Cardiac atrium fibroblast (primary cell): ENCODE results near the gene KRTAP4-12. TPM values are rescaled to one million over a fixed set of nuclear protein-coding genes. Genes with fewer than 3 reads are reported as not detected.

Experiments used
- total RNA-seq: library from RNA; depleted of rRNA; stranded (reverse); fragments of >200 nt; gene quantifications from 2 replicates; pipeline ENCODE4 v1.2.3, GENCODE V29; 2015

KRTAP4-12 gene
- not detected in 2 replicates for total RNA-seq

GRCh38 chr17:41123991-41124371 lies at the start of gene KRTAP4-12:
KRTAP4-12 (minus strand) TSS chr17:41124182; CDS start chr17:41124122, 60 bp downstream.

DNA sequence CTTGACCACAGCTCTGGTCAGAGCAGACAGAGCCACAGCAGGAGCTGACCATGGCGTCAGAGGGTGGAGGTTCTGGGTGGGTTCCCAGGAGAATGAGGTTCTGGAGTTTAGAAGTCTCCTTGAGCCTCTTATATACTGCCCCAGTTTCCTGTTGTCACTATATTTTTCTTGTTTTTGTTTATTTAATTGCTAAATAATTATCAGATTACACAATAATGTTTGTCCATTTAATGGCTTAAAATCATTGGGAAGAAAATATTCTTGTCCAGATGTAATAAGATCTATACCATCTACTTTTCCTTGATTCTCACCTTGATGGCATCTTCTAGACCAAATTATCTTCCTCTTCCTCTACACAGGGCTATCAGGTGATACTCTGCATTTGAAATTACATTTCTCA lies 44.1 kb upstream of the KRTAP4-12 start, which contains the start of gene KRTAP4-3:
Gene KRTAP4-3 (minus strand): TSS at position 101 of the 400 bp plus-strand sequence. CDS start 49 bp downstream, at position 52.

DNA sequence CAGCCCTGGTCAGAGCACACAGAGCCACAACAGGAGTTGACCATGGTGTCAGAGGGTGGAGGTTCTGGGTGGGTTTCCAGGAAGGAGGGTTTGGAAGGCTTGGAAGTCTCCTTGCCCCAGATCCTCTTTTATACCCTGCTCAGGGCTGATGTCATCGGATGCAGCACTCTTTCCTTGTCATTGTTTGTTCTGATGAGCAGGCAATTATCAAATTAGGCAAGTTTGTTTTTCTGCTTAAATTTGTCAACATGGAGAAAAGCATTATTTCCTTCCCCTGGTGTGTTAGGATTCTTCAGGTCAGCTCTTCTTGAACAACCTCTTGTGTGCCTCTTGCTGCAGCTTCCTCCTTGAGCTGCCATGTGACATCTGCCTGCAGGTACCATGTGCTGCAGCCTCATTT lies 36.7 kb upstream of the KRTAP4-12 start, which contains the start of gene KRTAP4-4:
Gene KRTAP4-4 (minus strand): TSS at position 101 of the 400 bp plus-strand sequence. CDS start 57 bp downstream, at position 44.

GRCh38 chr17:41149652-41149985 lies 25.6 kb upstream of the KRTAP4-12 start, which contains the start of gene KRTAP4-5:
KRTAP4-5 (minus strand) TSS chr17:41149825; CDS start chr17:41149767, 58 bp downstream.

GRCh38 chr17:41140360-41141131 lies 16.6 kb upstream of the KRTAP4-12 start, which contains the start of gene KRTAP4-6:
KRTAP4-6 (minus strand) TSS chr17:41140544; CDS start chr17:41140487, 57 bp downstream.

GRCh38 chr17:41117846-41118386 lies 6.1 kb downstream of the KRTAP4-12 start, which contains the start of gene KRTAP4-11:
KRTAP4-11 (minus strand) TSS chr17:41118373; CDS start chr17:41118315, 58 bp downstream.

DNA sequence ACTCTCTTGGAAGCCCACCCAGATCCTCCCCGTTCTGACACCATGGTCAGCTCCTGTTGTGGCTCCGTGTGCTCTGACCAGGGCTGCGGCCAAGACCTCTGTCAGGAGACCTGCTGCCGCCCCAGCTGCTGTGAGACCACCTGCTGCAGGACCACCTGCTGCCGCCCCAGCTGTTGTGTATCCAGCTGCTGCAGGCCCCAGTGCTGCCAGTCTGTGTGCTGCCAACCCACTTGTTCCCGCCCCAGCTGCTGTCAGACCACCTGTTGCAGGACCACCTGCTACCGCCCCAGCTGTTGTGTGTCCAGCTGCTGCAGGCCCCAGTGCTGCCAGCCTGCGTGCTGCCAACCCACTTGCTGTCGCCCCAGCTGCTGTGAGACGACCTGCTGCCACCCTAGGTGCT lies 18.6 kb downstream of the KRTAP4-12 start, which contains the start of gene KRTAP4-9:
Gene KRTAP4-9 (plus strand): TSS at position 43 of the 400 bp plus-strand sequence. CDS start 0 bp downstream, at position 43.

GRCh38 chr17:41101586-41102259 lies 22.3 kb downstream of the KRTAP4-12 start, which contains the start of gene KRTAP4-16:
KRTAP4-16 (minus strand) TSS chr17:41102209; CDS start chr17:41102209, 0 bp downstream.

GRCh38 chr17:41098042-41098441 lies 25.9 kb downstream of the KRTAP4-12 start, which contains the start of gene KRTAP4-8:
KRTAP4-8 (minus strand) TSS chr17:41098142; CDS start chr17:41098084, 58 bp downstream.

GRCh38 chr17:41084100-41084856 lies 39.7 kb downstream of the KRTAP4-12 start, which contains the start of gene KRTAP4-7:
KRTAP4-7 (plus strand) TSS chr17:41084150; CDS start chr17:41084207, 57 bp downstream.

Other genes with a start within 250 kb of the KRTAP4-12 start
- gene KRT20, start 238.9 kb downstream of the KRTAP4-12 start, total RNA-seq = not detected in 2 replicates
- not detected in 2 replicates for gene KRT23, start 186.5 kb downstream of the KRTAP4-12 start, total RNA-seq
- not detected in 2 replicates for gene KRT39, start 157.2 kb downstream of the KRTAP4-12 start, total RNA-seq
- not detected in 2 replicates for gene KRT40, start 139.9 kb downstream of the KRTAP4-12 start, total RNA-seq
- not detected in 2 replicates for gene KRTAP3-3, start 130.0 kb downstream of the KRTAP4-12 start, total RNA-seq
- not detected in 2 replicates for gene KRTAP3-2, start 124.3 kb downstream of the KRTAP4-12 start, total RNA-seq
- not detected in 2 replicates for gene KRTAP3-1, start 115.1 kb downstream of the KRTAP4-12 start, total RNA-seq
- not detected in 2 replicates for gene KRTAP1-5, start 97.0 kb downstream of the KRTAP4-12 start, total RNA-seq
- not detected in 2 replicates for gene KRTAP1-4, start 94.0 kb downstream of the KRTAP4-12 start, total RNA-seq
- gene KRTAP1-3, start 89.3 kb downstream of the KRTAP4-12 start, total RNA-seq = not detected in 2 replicates
- gene KRTAP1-1, start 82.7 kb downstream of the KRTAP4-12 start, total RNA-seq = not detected in 2 replicates
- gene KRTAP2-1, start 76.9 kb downstream of the KRTAP4-12 start, total RNA-seq = not detected in 2 replicates
- not detected in 2 replicates for gene KRTAP2-2, start 69.0 kb downstream of the KRTAP4-12 start, total RNA-seq
- gene KRTAP2-3, start 64.1 kb downstream of the KRTAP4-12 start, total RNA-seq = not detected in 2 replicates
- gene KRTAP2-4, start 58.3 kb downstream of the KRTAP4-12 start, total RNA-seq = not detected in 2 replicates
- gene KRTAP4-7, start 40.0 kb downstream of the KRTAP4-12 start, total RNA-seq = not detected in 2 replicates
- not detected in 2 replicates for gene KRTAP4-8, start 26.0 kb downstream of the KRTAP4-12 start, total RNA-seq
- not detected in 2 replicates for gene KRTAP4-16, start 22.0 kb downstream of the KRTAP4-12 start, total RNA-seq
- not detected in 2 replicates for gene KRTAP4-9, start 18.8 kb downstream of the KRTAP4-12 start, total RNA-seq
- not detected in 2 replicates for gene KRTAP4-11, start 5.8 kb downstream of the KRTAP4-12 start, total RNA-seq
- not detected in 2 replicates for gene KRTAP4-6, start 16.4 kb upstream of the KRTAP4-12 start, total RNA-seq
- not detected in 2 replicates for gene KRTAP4-5, start 25.6 kb upstream of the KRTAP4-12 start, total RNA-seq
- gene KRTAP4-4, start 36.6 kb upstream of the KRTAP4-12 start, total RNA-seq = not detected in 2 replicates
- not detected in 2 replicates for gene KRTAP4-3, start 44.0 kb upstream of the KRTAP4-12 start, total RNA-seq
- gene KRTAP4-2, start 54.0 kb upstream of the KRTAP4-12 start, total RNA-seq = not detected in 2 replicates
- not detected in 2 replicates for gene KRTAP4-1, start 60.7 kb upstream of the KRTAP4-12 start, total RNA-seq
- not detected in 2 replicates for gene KRTAP9-1, start 65.7 kb upstream of the KRTAP4-12 start, total RNA-seq
- gene KRTAP9-2, start 102.5 kb upstream of the KRTAP4-12 start, total RNA-seq = not detected in 2 replicates
- gene KRTAP9-3, start 108.3 kb upstream of the KRTAP4-12 start, total RNA-seq = not detected in 2 replicates
- not detected in 2 replicates for gene KRTAP9-8, start 113.8 kb upstream of the KRTAP4-12 start, total RNA-seq
- not detected in 2 replicates for gene KRTAP9-4, start 125.5 kb upstream of the KRTAP4-12 start, total RNA-seq
- gene KRTAP9-9, start 131.2 kb upstream of the KRTAP4-12 start, total RNA-seq = not detected in 2 replicates
- not detected in 2 replicates for gene KRTAP9-6, start 141.2 kb upstream of the KRTAP4-12 start, total RNA-seq
- gene KRTAP9-7, start 151.5 kb upstream of the KRTAP4-12 start, total RNA-seq = not detected in 2 replicates
- gene KRTAP29-1, start 178.7 kb upstream of the KRTAP4-12 start, total RNA-seq = not detected in 2 replicates
- gene KRTAP16-1, start 185.1 kb upstream of the KRTAP4-12 start, total RNA-seq = not detected in 2 replicates
- gene KRTAP17-1, start 191.5 kb upstream of the KRTAP4-12 start, total RNA-seq = not detected in 2 replicates
- gene KRT33A, start 226.6 kb upstream of the KRTAP4-12 start, total RNA-seq = not detected in 2 replicates
- not detected in 2 replicates for gene KRT33B, start 245.6 kb upstream of the KRTAP4-12 start, total RNA-seq